ENCODE data around the gene NSRP1. TPM values are rescaled to one million over a fixed set of nuclear protein-coding genes. Genes with fewer than 3 reads are reported as not detected.

Gene NSRP1
- total and polyA plus RNA-seq, 2 of the 8 experiments (the other 6 are each of a cell fraction or from before 2014, with no cell fraction given) = 6.1 to 22.4 TPM

- TF ChIP-seq BCL11A (IDR thresholded peaks at IDR 0.05; ENCODE audit: low read depth in 2 of 2, low read length in 2 of 2) = no peak
Observed at GRCh38 chr17:30095507-30096244, 20.9 kb upstream of the NSRP1 start (continued).
